GM12892 (cell line): ENCODE measurements around the gene CIT.

Experiments used
- POLR2A ChIP-seq: IDR thresholded peaks from 2 replicates; pipeline ENCODE4 v1.6.1; 2011; ENCODE audit warnings: low read depth, low read length, control low read depth
- POLR2AphosphoS5 ChIP-seq: IDR thresholded peaks from 2 replicates; pipeline ENCODE4 v1.6.1; 2011; ENCODE audit warnings: low read depth, low read length, control low read depth

- TF ChIP-seq POLR2AphosphoS5 (no peak), POLR2A (no peak)
Measured at GRCh38 chr12:119775246-119775895, 101.7 kb downstream of the CIT start.
